Measurements from ENCODE around the gene KRTAP5-6.
"Not testable (repeated sequence)": the region's sequence is repeated elsewhere in the genome, so short reads cannot be mapped to it uniquely, and the experiment has no call there.

KRTAP5-6 gene

DNA sequence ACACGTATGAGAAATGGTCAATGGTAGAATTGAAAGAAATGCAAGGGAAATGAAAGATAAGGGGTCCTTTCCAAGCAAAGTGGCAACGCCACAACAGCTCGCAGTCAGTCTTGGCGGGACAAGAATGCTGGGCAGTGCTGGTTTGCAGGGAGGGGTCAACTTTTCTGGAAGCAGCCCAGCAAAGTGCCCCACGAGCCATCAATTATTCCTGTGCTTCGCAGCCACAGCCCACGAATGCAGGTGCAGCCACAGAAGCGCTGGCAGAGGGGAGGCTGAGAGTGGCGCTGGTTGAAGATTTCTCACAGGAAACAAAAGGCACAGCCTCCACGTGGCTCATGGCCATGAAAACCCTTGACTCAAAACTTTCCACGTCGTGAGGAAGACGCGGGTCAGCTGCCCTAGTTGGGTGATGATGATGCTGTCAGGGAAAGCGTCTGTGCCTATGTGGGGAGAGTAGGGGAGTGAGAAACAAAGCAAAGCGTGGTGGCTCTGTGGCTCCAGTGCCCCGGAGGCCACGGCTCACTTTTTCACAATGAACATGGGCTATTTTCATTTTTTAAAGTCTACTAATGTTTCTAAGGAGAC is 34.2 kb upstream of the KRTAP5-6 start:
- DNase-seq, result not testable (repeated sequence)

- DNase-seq, result peak; percentile 15
Measured at GRCh38 chr11:1665313-1665712, 31.7 kb upstream of the KRTAP5-6 start.

- peak; percentile 24 for DNase-seq
Measured at GRCh38 chr11:1667121-1667850, 29.7 kb upstream of the KRTAP5-6 start.

- peak; percentile 21 for DNase-seq
Measured at GRCh38 chr11:1667906-1668305, 29.1 kb upstream of the KRTAP5-6 start.

DNA sequence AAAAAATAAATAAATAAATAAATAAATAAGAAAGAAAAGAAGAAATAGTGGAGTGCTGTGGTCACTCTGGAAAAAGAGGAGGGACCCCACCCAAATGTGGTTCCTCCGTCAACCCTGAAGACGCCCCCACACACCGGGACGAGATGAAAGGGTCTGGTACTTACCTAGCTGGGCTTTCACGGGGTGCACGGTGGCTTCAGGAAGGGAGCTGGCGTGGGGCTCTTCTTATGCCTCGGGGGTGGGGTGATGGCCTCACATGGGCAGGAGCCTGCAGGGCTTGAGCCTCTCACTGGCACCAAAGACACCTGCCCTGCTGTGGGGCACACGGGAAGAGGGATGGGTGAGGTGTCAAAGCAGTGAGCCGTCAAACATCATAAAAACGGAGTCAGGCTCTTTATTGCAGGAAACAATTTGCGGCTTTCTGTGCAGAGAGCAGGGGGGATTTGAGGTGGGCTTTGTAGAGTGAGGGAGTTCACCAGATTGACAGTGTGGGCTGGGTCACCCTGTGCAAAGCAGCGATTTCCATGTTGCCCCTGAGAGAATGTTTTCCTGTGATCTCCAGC is 28.0 kb upstream of the KRTAP5-6 start:
- peak; percentile 23 for DNase-seq

DNA sequence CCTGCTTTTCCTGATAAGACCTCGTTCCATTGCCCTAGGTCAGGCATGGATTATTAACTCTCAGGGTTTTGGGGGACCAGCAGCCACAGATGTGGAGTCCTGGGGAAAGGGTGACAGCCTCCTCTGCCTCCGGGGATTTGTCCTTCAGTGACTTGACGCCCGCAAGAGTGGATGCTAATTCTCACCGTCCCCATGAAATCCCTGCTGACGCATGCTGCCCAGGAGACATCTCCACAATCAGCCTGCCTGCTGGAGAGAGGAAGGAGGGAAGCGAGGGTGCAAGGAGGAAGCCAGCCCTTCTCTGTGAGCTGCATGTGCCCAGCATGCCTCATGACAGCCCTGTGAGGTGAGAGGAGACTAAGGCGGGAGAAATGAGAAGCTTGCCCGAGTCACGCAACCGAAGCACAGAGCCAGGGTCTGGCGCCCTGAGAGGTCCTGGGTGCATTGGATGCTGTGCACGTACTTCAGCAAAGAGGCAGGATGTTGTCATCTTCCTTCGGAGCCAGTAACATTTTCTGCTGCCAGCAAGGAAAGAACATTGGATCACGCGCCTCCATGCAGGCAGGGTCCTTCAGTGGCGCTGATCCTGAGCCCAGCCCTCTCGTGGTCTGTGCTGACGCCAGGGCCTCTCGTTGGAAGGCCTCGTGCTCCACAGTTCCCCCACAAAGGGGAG is 27.3 kb upstream of the KRTAP5-6 start:
- peak; percentile 26 for DNase-seq

GRCh38 chr11:1670457-1670856 is 26.5 kb upstream of the KRTAP5-6 start:
- DNase-seq, result peak; percentile 19

DNA sequence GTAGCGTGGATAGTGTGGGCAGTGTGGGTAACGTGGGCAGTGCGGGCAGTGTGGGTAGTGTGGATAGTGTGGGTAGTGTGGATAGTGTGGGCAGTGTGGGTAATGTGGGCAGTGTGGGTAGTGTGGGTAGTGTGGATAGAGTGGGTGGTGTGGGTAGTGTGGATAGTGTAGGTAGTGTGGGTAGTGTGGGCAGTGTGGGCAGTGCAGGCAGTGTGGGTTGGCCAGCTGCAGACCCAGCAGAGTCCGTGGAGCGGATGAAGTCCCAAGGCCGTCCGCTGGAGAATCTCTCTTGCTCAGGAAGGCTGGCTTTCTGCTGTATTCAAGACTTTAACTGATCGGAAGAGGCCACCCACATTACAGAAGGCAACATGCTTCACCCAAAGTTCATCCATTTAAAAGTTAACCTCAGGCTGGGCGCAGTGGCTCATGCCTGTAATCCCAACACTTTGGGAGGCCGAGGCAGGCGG is 26.1 kb upstream of the KRTAP5-6 start:
- no peak for DNase-seq

DNA sequence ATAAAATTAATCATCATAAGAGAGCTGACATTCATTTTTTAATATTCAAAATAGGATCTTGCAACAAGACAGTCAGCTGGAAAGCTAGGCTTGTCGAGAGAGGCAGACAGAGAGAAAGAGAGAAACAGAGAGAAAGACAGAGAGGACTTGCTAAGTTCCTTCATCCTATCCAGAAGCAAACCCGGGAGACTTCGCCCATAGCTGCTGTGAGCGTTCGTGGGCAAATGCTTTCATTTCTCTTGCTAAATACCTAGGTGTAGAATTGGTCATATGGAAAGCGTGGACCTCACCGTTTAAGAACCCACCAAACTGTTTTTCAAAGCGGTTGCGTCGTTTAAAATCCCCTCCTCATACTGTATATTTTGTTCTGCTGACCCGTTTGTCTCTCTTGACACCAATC is 25.3 kb upstream of the KRTAP5-6 start:
- peak; percentile 2 for DNase-seq

DNA sequence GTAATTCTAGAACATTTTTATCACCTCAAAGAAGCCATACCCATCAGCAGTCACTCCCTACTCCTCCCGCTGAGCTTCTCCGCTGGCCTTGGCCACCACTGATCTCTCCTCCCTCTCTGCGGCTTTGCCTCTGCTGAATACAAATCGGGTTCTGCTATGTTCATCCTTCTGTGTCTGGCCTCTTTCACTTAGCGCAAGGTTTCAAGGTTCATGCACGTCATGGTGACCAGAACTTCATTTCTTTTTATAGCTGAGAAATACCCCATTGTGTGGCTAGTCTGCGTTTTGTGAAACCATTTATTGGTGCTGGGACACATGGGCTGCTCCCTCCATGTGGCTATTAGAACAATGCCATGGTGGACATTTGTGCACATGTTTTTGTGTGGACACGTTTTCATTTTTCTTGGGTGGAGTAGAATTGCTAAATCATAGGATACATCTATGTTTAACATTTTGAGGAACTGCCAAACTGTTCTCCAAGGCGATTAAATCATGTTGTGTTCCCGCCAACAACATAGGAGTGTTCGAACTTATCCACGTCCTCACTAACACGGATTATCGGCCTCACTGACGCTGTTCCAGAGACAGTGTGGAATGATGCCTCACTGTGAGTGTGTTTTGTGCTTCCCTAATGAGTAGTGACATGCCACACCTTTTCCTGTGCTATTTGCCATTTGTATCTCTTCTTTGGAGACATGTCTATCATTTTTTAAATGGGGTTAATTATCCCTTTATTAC is 24.2 kb upstream of the KRTAP5-6 start:
- DNase-seq, result peak; percentile 15

DNA sequence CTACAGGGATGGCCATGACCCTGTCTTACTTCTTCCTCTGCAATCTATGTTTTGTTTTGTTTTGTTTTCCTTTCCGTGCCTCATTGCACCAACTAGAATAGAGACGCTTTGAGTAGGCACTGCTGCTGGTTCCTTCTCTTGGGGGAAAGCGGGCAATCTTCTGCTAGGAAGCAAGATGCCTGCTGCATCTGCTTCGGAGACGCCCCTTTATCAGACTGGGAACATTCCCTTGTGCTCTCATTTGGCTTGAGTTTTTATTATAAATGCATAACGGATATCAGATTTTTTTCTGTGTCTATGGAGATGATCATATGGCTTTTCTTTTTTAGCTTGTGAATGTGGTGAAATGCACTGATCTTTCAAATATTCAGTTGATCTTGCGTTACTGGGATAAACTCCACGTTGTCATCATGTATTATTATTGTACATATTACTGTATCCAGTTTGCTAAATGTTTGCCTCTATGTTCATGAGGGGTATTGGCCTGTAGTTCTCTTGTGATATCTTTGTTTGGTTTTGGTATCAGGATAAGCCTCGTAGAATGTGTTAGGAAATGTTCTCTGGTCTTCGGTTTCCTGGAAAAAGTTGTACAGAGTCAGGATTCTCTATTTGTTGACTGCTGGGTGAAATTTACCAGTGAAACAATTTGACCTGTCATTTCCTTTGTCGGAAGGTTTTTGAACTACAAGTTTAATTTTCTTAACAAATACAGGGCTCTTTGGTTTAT is 23.4 kb upstream of the KRTAP5-6 start:
- no peak for DNase-seq

DNA sequence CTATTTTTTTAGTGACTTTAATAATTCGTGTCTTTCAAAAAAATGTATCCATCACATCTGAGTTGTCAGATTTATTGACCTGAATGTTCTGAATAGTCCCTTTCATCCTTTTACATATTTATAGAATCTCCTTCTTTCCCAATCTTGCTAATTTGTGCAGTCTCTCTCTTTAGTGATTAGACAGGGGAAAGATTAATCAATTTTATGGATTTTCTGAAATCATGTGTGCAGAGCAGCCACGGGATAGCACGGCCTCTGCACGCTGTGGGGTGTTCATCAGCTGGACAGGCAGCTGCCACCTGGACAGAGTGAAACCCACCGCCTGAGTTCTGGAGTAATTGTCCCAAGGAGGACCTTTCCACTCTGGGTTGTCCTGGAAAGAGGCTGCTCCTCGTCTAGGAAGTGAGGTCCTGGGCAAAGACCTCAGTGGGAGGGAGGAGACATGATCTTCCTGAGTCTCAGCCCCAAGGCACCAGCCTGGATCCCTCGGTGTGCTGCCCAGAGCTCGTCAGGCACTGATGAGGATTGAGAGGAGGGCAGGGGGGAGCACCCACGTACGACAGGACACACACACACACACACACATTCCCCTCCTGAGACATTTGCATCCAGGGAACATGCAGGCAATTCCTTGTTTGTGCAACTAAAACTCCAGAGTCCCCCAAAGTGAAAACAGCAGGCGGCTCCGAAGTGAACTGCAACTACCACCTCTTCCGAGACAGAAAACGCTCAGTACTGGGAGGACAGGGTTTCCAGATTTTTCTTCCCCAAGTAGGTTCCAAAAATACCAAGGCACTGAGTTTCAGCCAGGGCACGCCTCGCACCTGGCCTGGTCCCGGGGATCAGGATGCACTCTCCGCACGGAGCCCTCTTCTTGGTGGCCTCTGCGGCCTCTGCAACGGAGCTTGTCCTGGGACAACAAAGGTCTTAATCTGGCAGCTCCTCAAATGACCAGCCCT is 22.5 kb upstream of the KRTAP5-6 start:
- DNase-seq, result no peak

DNA sequence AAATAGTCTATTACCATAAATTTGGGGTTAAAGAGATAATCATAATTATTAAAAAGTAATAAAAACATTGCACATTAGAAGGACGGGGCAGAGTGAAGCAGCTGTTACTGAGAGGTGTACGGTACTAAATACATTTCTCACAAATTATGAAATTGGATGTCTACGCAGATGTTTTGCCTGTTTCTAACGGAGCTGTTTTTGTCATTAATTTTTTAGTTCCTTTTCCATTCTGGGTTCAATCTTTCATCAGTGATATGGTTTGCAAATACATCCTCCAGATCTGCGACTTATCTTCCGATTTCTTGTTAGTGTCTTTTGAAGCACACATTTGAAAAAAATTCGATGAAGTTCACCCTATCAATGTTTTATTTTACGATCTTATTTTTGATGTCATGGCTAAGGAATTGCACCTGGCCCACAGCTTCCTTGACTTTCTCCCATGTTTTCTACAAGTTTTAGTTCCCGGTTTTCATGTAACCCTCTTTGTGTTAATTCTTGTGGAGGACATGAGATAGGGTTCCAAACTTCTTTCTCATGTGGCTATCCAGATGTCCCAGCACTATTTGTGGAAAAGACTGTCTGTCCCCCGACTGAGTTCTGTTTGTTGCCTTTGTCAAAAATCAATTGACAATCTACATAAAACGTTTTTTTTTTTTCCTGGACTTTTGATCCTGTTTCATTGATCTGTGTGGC is 21.3 kb upstream of the KRTAP5-6 start:
- DNase-seq, result no peak

DNA sequence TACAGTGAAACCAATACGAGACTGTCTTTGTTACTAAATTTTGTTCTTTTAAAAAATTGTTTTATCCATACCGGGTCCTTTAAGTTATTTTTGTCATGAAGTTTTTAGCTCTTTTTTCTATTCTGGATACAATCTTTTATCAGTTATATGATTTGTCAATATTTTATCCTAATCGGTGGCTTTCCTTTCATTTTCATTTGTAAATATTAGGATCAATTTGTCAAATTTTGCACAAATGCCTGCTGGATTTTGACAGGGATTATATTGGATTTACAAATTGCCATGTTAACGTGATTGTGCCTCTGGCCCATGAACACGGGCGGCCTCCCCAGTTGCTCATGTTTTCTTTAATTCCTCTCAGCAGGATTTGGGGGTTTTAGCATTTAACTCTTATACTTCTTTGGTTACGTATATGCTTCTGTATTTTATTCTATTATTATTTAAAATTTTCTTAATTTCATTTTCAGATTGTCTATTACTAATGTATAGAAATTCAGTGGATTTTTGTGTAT is 20.7 kb upstream of the KRTAP5-6 start:
- DNase-seq, result no peak

GRCh38 chr11:1679881-1680280 is 17.1 kb upstream of the KRTAP5-6 start:
- DNase-seq, result no peak

- DNase-seq, result no peak
Measured at GRCh38 chr11:1682225-1682905, 14.6 kb upstream of the KRTAP5-6 start.

DNA sequence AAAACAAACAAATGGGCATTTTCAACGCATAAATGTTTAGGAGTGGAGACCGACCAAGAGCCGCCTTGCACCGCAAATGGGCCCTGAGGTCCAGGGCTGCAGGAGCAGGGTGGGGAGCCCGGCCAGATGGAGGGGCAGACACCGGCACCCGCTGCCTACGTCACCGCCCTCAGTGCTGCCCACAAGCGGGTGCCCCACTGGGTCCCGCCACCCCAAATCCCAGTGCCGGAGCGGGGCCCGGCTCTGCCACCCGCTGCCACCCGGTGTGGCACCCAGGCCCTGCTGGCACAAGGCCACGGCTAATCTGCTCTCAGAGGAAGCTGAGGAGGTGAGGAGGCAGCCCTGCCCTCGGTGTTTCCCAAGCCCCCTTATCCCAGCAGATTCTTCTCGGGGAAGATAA is 13.8 kb upstream of the KRTAP5-6 start:
- DNase-seq, result not testable (repeated sequence)

DNA sequence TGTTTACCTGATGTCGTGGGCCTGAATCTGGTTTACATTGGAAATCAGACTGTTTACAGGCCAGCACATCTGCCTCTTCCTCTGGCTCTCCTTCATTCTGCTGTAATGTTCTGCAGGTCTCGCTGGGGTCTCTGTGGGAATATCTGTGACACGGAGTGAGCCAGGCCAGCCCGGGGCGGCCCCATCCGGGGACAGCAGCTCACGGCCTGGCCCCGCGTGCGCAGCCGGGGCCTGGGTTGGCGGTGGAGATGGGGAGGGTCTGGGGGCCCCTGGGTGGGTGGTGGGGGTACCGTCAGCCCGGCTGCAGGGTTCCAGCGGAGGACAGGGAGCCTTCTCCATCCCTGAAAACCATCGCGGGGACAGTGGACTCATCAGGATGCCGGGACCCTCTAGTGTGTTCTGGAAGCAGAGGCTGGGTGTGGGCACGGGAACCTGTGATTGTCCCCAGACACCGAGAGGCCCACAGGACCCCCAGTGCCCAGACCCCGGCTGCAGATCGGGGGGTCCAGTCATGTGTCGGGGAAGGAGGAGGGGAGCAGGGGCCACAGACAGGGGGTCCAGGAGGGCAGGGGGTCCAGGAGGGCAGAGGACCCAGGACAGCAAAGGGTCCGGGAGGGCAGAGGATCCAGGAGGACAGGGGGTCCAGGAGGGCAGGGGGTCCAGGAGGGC is 13.0 kb upstream of the KRTAP5-6 start:
- DNase-seq, result not testable (repeated sequence)
